K562 (cell line): Measurements from ENCODE around the gene FRYL. TPM values are rescaled to one million over a fixed set of nuclear protein-coding genes. Genes with fewer than 3 reads are reported as not detected.
A peak's percentile ranks its signal among the peaks of the same experiment; 100 is the strongest.

ENCODE experiments used
- ARHGAP35 ChIP-seq: fragments of 450-650 bp; IDR thresholded peaks from 2 replicates; pipeline ENCODE4 v1.6.1; 2018; ENCODE audit not compliant: partially characterized antibody
- CBFA2T3 ChIP-seq: fragments of 450-650 bp; IDR thresholded peaks from 2 replicates; pipeline ENCODE4 v1.6.1; 2017
- CC2D1A ChIP-seq: fragments of 450-650 bp; IDR thresholded peaks from 2 replicates; pipeline ENCODE4 v1.6.1; 2017; ENCODE audit warnings: mild to moderate bottlenecking
- FOS ChIP-seq: IDR thresholded peaks from 3 replicates; pipeline ENCODE4 v1.6.1; 2011; ENCODE audit not compliant: insufficient read length; ENCODE audit errors: extremely low read depth
- FOXP1 ChIP-seq: sonication (generic); formaldehyde crosslinking; IDR thresholded peaks from 2 replicates; pipeline ENCODE4 v1.8.0; 2022; ENCODE audit warnings: mild to moderate bottlenecking, missing genetic modification reagents
- GATA2 ChIP-seq: sonication (generic); formaldehyde crosslinking; IDR thresholded peaks from 2 replicates; pipeline ENCODE4 v1.4.0; 2020; ENCODE audit warnings: mild to moderate bottlenecking, missing genetic modification reagents
- GATAD2A ChIP-seq: fragments of 450-650 bp; IDR thresholded peaks from 2 replicates; pipeline ENCODE4 v1.6.1; 2017
- KDM1A ChIP-seq, 2 experiments: fragments of 450-650 bp; IDR thresholded peaks; 2 replicates each; pipeline ENCODE4 v1.6.1; 2016; ENCODE audit warnings: mild to moderate bottlenecking in 2 of 2
- KHSRP ChIP-seq: fragments of 450-650 bp; IDR thresholded peaks from 2 replicates; pipeline ENCODE4 v1.6.1; 2017
- MTA2 ChIP-seq: fragments of 450-650 bp; IDR thresholded peaks from 2 replicates; pipeline ENCODE4 v1.6.1; 2016; ENCODE audit warnings: low read depth
- MYBL2 ChIP-seq, 2 experiments: fragments of 450-650 bp in 1 of 2; sonication (generic) in 1 of 2; formaldehyde crosslinking in 1 of 2; IDR thresholded peaks; 2 replicates each; pipeline versions ENCODE4 v1.6.1 to v1.8.1; 2017 to 2022; ENCODE audit warnings: borderline replicate concordance in 1 of 2, inconsistent platforms in 1 of 2, low read depth in 1 of 2, mild to moderate bottlenecking in 1 of 2, missing genetic modification reagents in 1 of 2, moderate library complexity in 1 of 2
- POLR2B ChIP-seq: fragments of 450-650 bp; IDR thresholded peaks from 2 replicates; pipeline ENCODE4 v1.6.1; 2018; ENCODE audit warnings: low read depth; ENCODE audit not compliant: partially characterized antibody
- POLR3G ChIP-seq: IDR thresholded peaks from 2 replicates; pipeline ENCODE4 v1.6.1; 2011; ENCODE audit not compliant: insufficient read length, insufficient replicate concordance; ENCODE audit errors: extremely low read depth
- RUNX1 ChIP-seq: sonication (generic); IDR thresholded peaks from 2 replicates; pipeline ENCODE4 v1.6.1; 2016; ENCODE audit warnings: antibody characterized with exemption, low read depth
- TCF3 ChIP-seq: sonication (generic); formaldehyde crosslinking; IDR thresholded peaks from 2 replicates; pipeline ENCODE4 v1.4.0; 2020; ENCODE audit warnings: mild to moderate bottlenecking, missing genetic modification reagents
- TEAD2 ChIP-seq: fragments of 450-650 bp; IDR thresholded peaks from 2 replicates; pipeline ENCODE4 v1.6.1; 2016; ENCODE audit warnings: missing genetic modification characterization, control low read depth, missing compliant biosample characterization
- YBX1 ChIP-seq: fragments of 450-650 bp; IDR thresholded peaks from 2 replicates; pipeline ENCODE4 v1.7.1; 2016; ENCODE audit warnings: mild to moderate bottlenecking
- YY1 ChIP-seq, 3 experiments: IDR thresholded peaks; 2 replicates each; pipeline ENCODE4 v1.6.1; 2011; ENCODE audit warnings: low read length in 2 of 3, mild to moderate bottlenecking in 2 of 3, moderate library complexity in 2 of 3, borderline replicate concordance in 1 of 3, control low read depth in 1 of 3, low read depth in 1 of 3; ENCODE audit not compliant: insufficient read depth in 3 of 3, insufficient replicate concordance in 2 of 3, control insufficient read depth in 1 of 3, insufficient read length in 1 of 3; ENCODE audit errors: extremely low read depth in 1 of 3
- ZNF766 ChIP-seq: fragments of 200-800 bp; sonication (Bioruptor generic); conservative IDR thresholded peaks from 2 replicates; pipeline ENCODE4 v1.6.1; 2016; ENCODE audit warnings: missing genetic modification characterization, missing compliant biosample characterization
- ZSCAN29 ChIP-seq: fragments of 450-650 bp; IDR thresholded peaks from 2 replicates; pipeline ENCODE4 v1.6.1; 2017
- ZZZ3 ChIP-seq: fragments of 450-650 bp; IDR thresholded peaks from 2 replicates; pipeline ENCODE4 v1.6.1; 2016; ENCODE audit warnings: antibody characterized with exemption, mild to moderate bottlenecking, moderate library complexity
- polyA plus RNA-seq, 8 experiments: library from polyadenylated mRNA; depleted of rRNA in 4 of 8; stranded (reverse) in 5 of 8; unstranded in 3 of 8; fragments of >200 nt; fragmentation: Nextera tagmentation in 2 of 8; fragmentation: Illumina TruSeq in 1 of 8; extraction: Ambion mirVana in 2 of 8; extraction: Trizol in 1 of 8; gene quantifications; 2 replicates each; pipeline versions ENCODE4 v1.2.1 to v1.2.3, GENCODE V29; 2011 to 2014; ENCODE audit warnings: inconsistent platforms in 1 of 8, missing spikeins in 1 of 8
- total RNA-seq, 7 experiments: library from RNA; depleted of rRNA in 6 of 7; stranded (reverse); fragments of >200 nt in 6 of 7; fragmentation: Illumina TruSeq in 2 of 7; extraction: Trizol in 2 of 7; gene quantifications; 2 replicates each; pipeline versions ENCODE4 v1.2.1 to v1.2.3, GENCODE V29; 2011 to 2021; ENCODE audit warnings: low replicate concordance in 1 of 7
- TF ChIP-seq, protein P1 (sequence below): fragments of 450-650 bp; formaldehyde crosslinking; IDR thresholded peaks from 2 replicates; pipeline ENCODE4 v1.4.0; 2020; ENCODE audit warnings: mild to moderate bottlenecking, moderate library complexity
- TF ChIP-seq, protein P2 (sequence below): fragments of 250-450 bp; sonication (Bioruptor Pico); IDR thresholded peaks from 2 replicates; pipeline ENCODE4 v1.9.0; 2021; ENCODE audit warnings: mild to moderate bottlenecking
- TF ChIP-seq, protein P3 (sequence below): fragments of 250-450 bp; sonication (Bioruptor Pico); IDR thresholded peaks from 2 replicates; pipeline ENCODE4 v1.5.0; 2022; ENCODE audit warnings: mild to moderate bottlenecking
- TF ChIP-seq, protein P4 (sequence below): fragments of 450-650 bp; conservative IDR thresholded peaks from 2 replicates; pipeline ENCODE4 v1.6.1; 2016; ENCODE audit warnings: missing genetic modification characterization, low read depth, mild to moderate bottlenecking, missing compliant biosample characterization, moderate library complexity
- TF ChIP-seq, protein P5 (sequence below): sonication (generic); IDR thresholded peaks from 2 replicates; pipeline ENCODE4 v1.6.1; 2016

Gene FRYL
- total and polyA plus RNA-seq, 9 of the 15 experiments (the other 6 are each of a cell fraction or from before 2014, with no cell fraction given): 7.2 to 34.9 (median 15.9) TPM

DNA sequence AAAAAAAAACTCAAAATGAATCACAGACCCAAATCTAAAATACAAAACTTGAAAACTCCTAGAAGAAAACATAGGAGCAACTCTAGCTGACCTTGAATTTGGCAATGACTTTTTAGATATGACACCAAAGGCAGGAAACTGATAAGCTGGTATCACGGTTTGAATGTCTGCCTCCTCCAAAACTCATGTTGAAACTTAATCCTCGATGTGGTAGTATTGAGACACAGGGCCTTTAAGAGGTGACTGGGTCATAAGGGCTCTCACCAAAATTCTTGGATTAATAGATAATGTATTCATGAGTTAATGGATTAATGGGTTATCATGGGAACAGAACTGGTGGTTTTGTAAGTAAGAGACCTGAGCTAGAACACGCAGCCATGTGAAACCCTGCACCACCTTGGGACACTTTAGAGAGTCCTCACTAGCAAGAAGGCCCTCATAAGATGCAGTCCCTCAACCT, 40.5 kb downstream of the FRYL start (continued):
- TF ChIP-seq, protein P1, sequence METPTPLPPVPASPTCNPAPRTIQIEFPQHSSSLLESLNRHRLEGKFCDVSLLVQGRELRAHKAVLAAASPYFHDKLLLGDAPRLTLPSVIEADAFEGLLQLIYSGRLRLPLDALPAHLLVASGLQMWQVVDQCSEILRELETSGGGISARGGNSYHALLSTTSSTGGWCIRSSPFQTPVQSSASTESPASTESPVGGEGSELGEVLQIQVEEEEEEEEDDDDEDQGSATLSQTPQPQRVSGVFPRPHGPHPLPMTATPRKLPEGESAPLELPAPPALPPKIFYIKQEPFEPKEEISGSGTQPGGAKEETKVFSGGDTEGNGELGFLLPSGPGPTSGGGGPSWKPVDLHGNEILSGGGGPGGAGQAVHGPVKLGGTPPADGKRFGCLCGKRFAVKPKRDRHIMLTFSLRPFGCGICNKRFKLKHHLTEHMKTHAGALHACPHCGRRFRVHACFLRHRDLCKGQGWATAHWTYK (CRISPR knock-in tag): no peak
- TF ChIP-seq, protein P2, sequence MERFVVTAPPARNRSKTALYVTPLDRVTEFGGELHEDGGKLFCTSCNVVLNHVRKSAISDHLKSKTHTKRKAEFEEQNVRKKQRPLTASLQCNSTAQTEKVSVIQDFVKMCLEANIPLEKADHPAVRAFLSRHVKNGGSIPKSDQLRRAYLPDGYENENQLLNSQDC: no peak
- TF ChIP-seq, protein P3, sequence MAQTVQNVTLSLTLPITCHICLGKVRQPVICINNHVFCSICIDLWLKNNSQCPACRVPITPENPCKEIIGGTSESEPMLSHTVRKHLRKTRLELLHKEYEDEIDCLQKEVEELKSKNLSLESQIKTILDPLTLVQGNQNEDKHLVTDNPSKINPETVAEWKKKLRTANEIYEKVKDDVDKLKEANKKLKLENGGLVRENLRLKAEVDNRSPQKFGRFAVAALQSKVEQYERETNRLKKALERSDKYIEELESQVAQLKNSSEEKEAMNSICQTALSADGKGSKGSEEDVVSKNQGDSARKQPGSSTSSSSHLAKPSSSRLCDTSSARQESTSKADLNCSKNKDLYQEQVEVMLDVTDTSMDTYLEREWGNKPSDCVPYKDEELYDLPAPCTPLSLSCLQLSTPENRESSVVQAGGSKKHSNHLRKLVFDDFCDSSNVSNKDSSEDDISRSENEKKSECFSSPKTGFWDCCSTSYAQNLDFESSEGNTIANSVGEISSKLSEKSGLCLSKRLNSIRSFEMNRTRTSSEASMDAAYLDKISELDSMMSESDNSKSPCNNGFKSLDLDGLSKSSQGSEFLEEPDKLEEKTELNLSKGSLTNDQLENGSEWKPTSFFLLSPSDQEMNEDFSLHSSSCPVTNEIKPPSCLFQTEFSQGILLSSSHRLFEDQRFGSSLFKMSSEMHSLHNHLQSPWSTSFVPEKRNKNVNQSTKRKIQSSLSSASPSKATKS (CRISPR knock-in tag): no peak
- no peak for TF ChIP-seq ZSCAN29
- peak; percentile 84 to 86 for TF ChIP-seq KDM1A (IDR thresholded peaks at IDR 0.05)
- TF ChIP-seq ARHGAP35: no peak
- TF ChIP-seq GATAD2A: no peak
- TF ChIP-seq ZZZ3: no peak
- TF ChIP-seq, protein P4, sequence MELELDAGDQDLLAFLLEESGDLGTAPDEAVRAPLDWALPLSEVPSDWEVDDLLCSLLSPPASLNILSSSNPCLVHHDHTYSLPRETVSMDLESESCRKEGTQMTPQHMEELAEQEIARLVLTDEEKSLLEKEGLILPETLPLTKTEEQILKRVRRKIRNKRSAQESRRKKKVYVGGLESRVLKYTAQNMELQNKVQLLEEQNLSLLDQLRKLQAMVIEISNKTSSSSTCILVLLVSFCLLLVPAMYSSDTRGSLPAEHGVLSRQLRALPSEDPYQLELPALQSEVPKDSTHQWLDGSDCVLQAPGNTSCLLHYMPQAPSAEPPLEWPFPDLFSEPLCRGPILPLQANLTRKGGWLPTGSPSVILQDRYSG: no peak
- no peak for TF ChIP-seq FOXP1 (CRISPR knock-in tag)
- TF ChIP-seq YBX1: no peak
- no peak for TF ChIP-seq FOS
- no peak for TF ChIP-seq KHSRP
- TF ChIP-seq GATA2 (CRISPR knock-in tag): no peak
- TF ChIP-seq MTA2: peak; percentile 52
- TF ChIP-seq ZNF766 (CRISPR knock-in tag): no peak
- no peak for TF ChIP-seq POLR3G
- TF ChIP-seq RUNX1: no peak
- TF ChIP-seq CC2D1A: no peak; the same call in 1 of the 2 replicates
- no peak for TF ChIP-seq POLR2B
- TF ChIP-seq, protein P5, sequence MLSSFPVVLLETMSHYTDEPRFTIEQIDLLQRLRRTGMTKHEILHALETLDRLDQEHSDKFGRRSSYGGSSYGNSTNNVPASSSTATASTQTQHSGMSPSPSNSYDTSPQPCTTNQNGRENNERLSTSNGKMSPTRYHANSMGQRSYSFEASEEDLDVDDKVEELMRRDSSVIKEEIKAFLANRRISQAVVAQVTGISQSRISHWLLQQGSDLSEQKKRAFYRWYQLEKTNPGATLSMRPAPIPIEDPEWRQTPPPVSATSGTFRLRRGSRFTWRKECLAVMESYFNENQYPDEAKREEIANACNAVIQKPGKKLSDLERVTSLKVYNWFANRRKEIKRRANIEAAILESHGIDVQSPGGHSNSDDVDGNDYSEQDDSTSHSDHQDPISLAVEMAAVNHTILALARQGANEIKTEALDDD: peak; percentile 62; the same call in 1 of the 2 replicates
- no peak for TF ChIP-seq MYBL2 (IDR thresholded peaks at IDR 0.05; ENCODE audit: low read depth)
- no peak for TF ChIP-seq MYBL2 (CRISPR knock-in tag; IDR thresholded peaks at IDR 0.05; ENCODE audit: borderline replicate concordance)
- TF ChIP-seq TCF3: peak; percentile 74
- TF ChIP-seq TEAD2 (tag): no peak
- TF ChIP-seq YY1 (IDR thresholded peaks at IDR 0.05; ENCODE audit: borderline replicate concordance in 1 of 3, control insufficient read depth in 1 of 3, extremely low read depth in 1 of 3, insufficient read depth in 3 of 3, insufficient read length in 1 of 3, insufficient replicate concordance in 2 of 3, low read depth in 1 of 3, low read length in 2 of 3): no peak
- peak; percentile 90 for TF ChIP-seq CBFA2T3
